Activated naive CD4-positive, alpha-beta T cell treated with anti-CD3 and anti-CD28 coated beads, Interleukin-2, amount 50 U/mL, for 24 hours (primary cell): Measurements from ENCODE around the gene STAMBPL1.
"Not testable (repeated sequence)": the region's sequence is repeated elsewhere in the genome, so short reads cannot be mapped to it uniquely, and the experiment has no call there.

ENCODE experiments used
- H3K27ac Mint-ChIP-seq: one replicate; pipeline ENCODE4 v1.8.0; 2021; ENCODE audit warnings: mild to moderate bottlenecking, mixed read lengths
- H3K27me3 Mint-ChIP-seq: one replicate; pipeline ENCODE4 v1.8.0; 2021; ENCODE audit warnings: mixed read lengths
- H3K36me3 Mint-ChIP-seq: one replicate; pipeline ENCODE4 v1.8.0; 2021; ENCODE audit warnings: mixed read lengths
- H3K4me1 Mint-ChIP-seq: one replicate; pipeline ENCODE4 v1.8.0; 2021; ENCODE audit warnings: mixed read lengths
- H3K4me3 Mint-ChIP-seq: one replicate; pipeline ENCODE4 v1.8.0; 2021; ENCODE audit warnings: mild to moderate bottlenecking, mixed read lengths
- H3K9me3 Mint-ChIP-seq: one replicate; pipeline ENCODE4 v1.8.0; 2021; ENCODE audit warnings: mixed read lengths

Gene STAMBPL1

DNA sequence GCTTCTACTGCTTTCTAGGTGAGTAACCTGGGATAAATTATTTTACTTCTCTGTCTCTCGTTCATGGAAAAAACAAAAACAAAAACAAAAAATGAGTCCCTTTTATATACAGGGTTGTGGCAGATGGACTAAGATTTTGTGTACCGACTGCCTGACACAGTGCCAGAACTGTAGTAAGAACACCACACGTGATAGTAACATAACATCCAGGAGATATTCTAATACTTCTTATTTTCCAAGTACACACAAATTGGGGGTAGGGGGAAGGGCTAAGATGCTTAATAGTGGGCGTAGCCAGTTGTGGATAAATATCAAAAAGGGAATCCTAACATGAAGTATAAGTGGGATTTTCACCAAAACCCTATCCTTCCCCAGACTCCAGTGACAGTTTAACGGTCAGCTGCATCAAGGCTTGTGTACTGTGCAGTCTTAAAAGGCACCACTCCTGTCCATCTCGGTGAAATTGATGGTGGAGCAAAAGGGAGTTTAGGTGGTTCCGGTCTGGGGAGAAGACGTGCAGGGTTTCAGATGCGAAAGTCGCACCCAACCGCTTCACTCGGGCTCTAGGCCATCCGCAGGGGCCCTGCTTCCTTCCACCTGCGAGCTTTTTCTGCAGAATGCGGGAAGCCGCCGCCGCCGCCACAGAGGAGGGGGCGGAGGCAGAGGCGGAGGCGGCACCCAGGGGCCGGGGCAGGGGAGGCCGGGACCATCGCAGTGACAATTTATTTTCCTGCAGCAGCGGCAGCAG, at the start of gene STAMBPL1:
Gene STAMBPL1, plus strand, starts transcription at position 712 of the 748 bp plus-strand sequence. CDS start 21,464 bp downstream, outside the sequence.
- peaks cover 7% of the 10 kb centered on the region for H3K36me3 Mint-ChIP-seq
- no peaks in the 10 kb centered on the region for H3K27me3 Mint-ChIP-seq
- H3K27ac Mint-ChIP-seq, result peak within 1 kb of the TSS; percentile 97
- peak within 1 kb of the TSS; percentile 94 for H3K4me3 Mint-ChIP-seq
- H3K4me1 Mint-ChIP-seq, result peaks cover 61% of the 10 kb centered on the region
- H3K9me3 Mint-ChIP-seq, result no peaks in the 10 kb centered on the region

GRCh38 chr10:88830643-88831268, 49.3 kb upstream of the STAMBPL1 start:
- Mint-ChIP-seq H3K36me3 (no peaks in the 10 kb centered on the region), H3K4me1 (peaks cover 63% of the 10 kb centered on the region), H3K4me3 (no peak overlapping the region), H3K27ac (no peak overlapping the region), H3K9me3 (no peaks in the 10 kb centered on the region), H3K27me3 (no peaks in the 10 kb centered on the region)

DNA sequence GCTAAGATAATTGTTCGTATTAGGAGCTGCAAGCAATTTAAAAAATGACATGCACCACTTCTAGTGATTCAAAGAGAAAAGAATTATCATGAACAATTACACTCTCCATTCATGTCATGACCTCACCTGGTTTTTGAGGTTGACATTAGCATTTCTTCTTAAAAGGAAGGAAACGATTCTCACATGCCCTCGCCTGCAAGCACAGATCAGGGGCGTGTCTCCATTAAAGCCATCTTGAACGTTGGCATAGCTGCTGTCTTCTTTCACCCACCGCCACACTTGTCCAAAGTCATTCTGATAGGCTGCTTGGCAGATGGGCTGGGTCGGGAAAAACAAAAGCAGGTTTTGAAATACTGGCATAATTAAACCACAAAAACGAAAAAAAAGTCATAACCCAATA, 48.3 kb upstream of the STAMBPL1 start:
- H3K27ac Mint-ChIP-seq, result no peak overlapping the region
- H3K9me3 Mint-ChIP-seq, result no peaks in the 10 kb centered on the region
- peaks cover 54% of the 10 kb centered on the region for H3K4me1 Mint-ChIP-seq
- no peaks in the 10 kb centered on the region for H3K27me3 Mint-ChIP-seq
- no peak overlapping the region for H3K4me3 Mint-ChIP-seq
- no peaks in the 10 kb centered on the region for H3K36me3 Mint-ChIP-seq

DNA sequence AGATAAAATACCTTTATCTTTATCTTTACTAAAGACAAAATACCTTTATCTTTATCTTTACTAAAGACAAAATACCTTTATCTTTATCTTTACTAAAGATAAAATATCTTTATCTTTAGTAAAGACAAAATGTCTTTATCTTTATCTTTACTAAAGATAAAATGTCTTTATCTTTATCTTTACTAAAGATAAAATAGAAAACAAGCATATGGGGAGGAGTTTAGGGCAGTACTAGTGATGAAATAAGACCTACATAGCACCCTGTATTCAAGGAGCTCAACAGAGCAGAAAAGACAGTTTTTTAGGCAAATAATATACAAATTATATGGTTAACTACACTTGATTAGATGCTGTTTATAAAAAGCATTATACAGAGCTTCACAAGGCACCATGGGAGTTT, 47.7 kb upstream of the STAMBPL1 start:
- H3K4me3 Mint-ChIP-seq, result no peak overlapping the region
- H3K27me3 Mint-ChIP-seq, result no peaks in the 10 kb centered on the region
- H3K4me1 Mint-ChIP-seq, result peaks cover 47% of the 10 kb centered on the region
- no peak overlapping the region for H3K27ac Mint-ChIP-seq
- H3K9me3 Mint-ChIP-seq, result no peaks in the 10 kb centered on the region
- no peaks in the 10 kb centered on the region for H3K36me3 Mint-ChIP-seq

GRCh38 chr10:88833156-88833555, 46.9 kb upstream of the STAMBPL1 start:
- Mint-ChIP-seq H3K9me3 (no peaks in the 10 kb centered on the region), H3K27ac (peak overlapping the region; percentile 2), H3K27me3 (no peaks in the 10 kb centered on the region), H3K4me3 (no peak overlapping the region), H3K4me1 (peaks cover 40% of the 10 kb centered on the region), H3K36me3 (no peaks in the 10 kb centered on the region)

DNA sequence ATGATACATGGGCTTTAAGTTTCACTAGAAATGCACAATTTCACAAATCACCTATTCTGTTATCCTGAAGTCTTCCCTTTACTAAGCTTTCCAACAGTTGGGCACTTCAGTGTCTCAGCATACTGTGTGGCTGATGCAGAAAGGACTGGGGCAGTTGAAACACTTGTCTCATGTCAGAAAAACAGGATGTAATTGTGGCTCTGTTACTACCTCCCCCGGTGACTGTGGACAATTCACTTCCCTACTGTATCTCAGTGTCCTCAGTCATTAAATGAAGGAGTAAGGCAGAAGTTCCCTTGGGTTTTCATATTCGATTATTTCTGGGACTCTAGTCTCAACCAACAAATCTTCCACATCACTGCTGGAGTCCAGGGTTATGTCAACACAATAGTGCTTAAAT, 46.3 kb upstream of the STAMBPL1 start:
- Mint-ChIP-seq H3K36me3 (no peaks in the 10 kb centered on the region), H3K27me3 (no peaks in the 10 kb centered on the region), H3K4me3 (no peak overlapping the region)

DNA sequence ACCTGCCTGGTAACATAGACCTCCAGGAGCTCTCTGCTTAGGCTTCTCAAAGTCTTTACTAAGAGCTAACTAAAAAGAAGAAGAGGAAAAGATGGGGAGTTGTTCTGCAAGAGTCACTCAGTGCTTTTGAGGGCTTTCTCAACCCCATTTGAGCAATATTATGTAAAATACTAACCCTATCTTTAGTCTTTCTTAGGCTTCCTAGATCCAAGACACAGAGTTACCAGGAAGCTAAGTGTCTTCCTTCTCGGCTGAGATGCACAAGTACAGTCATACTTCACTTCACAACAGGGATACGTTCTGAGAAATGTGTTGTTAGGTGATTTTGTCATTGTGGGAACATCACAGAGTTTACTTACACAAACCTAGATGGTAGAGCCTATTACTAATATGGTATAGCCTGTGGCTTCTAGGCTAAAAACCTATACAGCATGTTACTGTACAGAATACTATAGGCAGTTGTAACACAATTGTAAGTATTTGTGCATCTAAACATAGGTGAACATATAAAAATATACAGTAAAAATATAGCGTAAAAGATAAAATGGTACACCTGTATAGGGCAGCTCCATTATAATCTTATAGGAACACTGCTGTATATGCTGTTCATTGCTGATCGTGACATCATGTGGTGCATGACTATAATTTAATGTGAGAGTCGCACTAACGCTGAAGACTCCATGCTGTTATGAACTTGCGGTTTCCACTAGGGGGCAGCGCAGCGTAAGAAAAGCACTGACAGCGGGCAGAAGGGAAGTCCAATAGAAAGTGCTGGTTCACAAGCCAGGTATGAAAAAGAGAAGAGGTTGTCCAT, 44.7 kb upstream of the STAMBPL1 start:
- H3K27me3 Mint-ChIP-seq, result no peaks in the 10 kb centered on the region
- no peaks in the 10 kb centered on the region for H3K36me3 Mint-ChIP-seq
- H3K4me1 Mint-ChIP-seq, result peaks cover 31% of the 10 kb centered on the region
- H3K9me3 Mint-ChIP-seq, result no peaks in the 10 kb centered on the region
- no peak overlapping the region for H3K4me3 Mint-ChIP-seq
- no peak overlapping the region for H3K27ac Mint-ChIP-seq

More for the DNA sequence above, 46.3 kb upstream of the STAMBPL1 start:
- Mint-ChIP-seq H3K9me3 (no peaks in the 10 kb centered on the region), H3K27ac (no peak overlapping the region), H3K4me1 (peaks cover 35% of the 10 kb centered on the region)

- H3K27me3 Mint-ChIP-seq, result no peaks in the 10 kb centered on the region
- no peak overlapping the region for H3K4me3 Mint-ChIP-seq
- no peaks in the 10 kb centered on the region for H3K36me3 Mint-ChIP-seq
- no peak overlapping the region for H3K27ac Mint-ChIP-seq
- peaks cover 26% of the 10 kb centered on the region for H3K4me1 Mint-ChIP-seq
- no peaks in the 10 kb centered on the region for H3K9me3 Mint-ChIP-seq
Observed at GRCh38 chr10:88835910-88836221, 44.2 kb upstream of the STAMBPL1 start.

DNA sequence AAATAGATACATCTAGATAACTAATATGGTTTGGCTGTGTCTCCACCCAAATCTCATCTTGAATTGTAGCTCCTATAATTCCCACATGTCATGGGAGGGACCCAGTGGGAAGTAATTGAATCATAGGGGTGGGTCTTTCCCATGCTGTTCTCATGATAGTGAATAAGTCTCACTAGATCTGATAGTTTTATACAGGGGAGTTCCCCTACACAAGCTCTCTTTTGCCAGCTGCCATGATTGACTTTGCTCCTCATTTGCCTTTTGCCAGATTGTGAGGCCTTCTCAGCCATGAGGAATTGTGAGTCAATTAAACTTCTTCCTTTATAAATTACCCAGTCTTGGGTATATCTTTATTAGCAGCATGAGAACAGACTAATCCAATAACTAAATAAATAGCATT, 42.4 kb upstream of the STAMBPL1 start:
- not testable (repeated sequence) for H3K9me3 Mint-ChIP-seq, H3K27me3 Mint-ChIP-seq, H3K4me3 Mint-ChIP-seq, H3K36me3 Mint-ChIP-seq, H3K27ac Mint-ChIP-seq
- peaks cover 14% of the 10 kb centered on the region for H3K4me1 Mint-ChIP-seq

GRCh38 chr10:88838766-88839350, 41.2 kb upstream of the STAMBPL1 start:
- no peaks in the 10 kb centered on the region for H3K36me3 Mint-ChIP-seq
- H3K4me1 Mint-ChIP-seq, result peaks cover 2% of the 10 kb centered on the region
- H3K9me3 Mint-ChIP-seq, result no peaks in the 10 kb centered on the region
- no peaks in the 10 kb centered on the region for H3K27me3 Mint-ChIP-seq
- H3K4me3 Mint-ChIP-seq, result no peak overlapping the region
- H3K27ac Mint-ChIP-seq, result no peak overlapping the region

DNA sequence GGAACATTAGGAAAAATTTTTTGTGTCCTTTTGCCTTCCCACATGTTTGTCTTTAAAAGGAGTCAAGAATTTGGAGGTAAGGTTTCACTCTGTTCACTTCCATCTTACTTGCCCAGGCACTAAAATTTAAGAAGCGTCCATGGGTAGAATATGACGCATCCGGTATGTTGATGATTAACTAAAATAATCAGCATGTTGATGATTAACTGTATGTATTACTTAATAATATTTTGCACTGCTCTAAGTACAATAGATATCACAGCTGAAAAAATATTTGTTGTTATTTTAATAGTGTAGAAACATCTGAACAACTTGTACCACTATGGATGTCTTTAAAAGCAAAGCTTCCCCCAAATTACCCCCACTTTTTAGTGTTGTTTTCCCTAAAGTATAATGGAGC, 39.9 kb upstream of the STAMBPL1 start:
- no peaks in the 10 kb centered on the region for H3K9me3 Mint-ChIP-seq
- no peaks in the 10 kb centered on the region for H3K36me3 Mint-ChIP-seq
- H3K27ac Mint-ChIP-seq, result no peak overlapping the region
- H3K27me3 Mint-ChIP-seq, result no peaks in the 10 kb centered on the region
- no peak overlapping the region for H3K4me3 Mint-ChIP-seq
- H3K4me1 Mint-ChIP-seq, result no peaks in the 10 kb centered on the region

DNA sequence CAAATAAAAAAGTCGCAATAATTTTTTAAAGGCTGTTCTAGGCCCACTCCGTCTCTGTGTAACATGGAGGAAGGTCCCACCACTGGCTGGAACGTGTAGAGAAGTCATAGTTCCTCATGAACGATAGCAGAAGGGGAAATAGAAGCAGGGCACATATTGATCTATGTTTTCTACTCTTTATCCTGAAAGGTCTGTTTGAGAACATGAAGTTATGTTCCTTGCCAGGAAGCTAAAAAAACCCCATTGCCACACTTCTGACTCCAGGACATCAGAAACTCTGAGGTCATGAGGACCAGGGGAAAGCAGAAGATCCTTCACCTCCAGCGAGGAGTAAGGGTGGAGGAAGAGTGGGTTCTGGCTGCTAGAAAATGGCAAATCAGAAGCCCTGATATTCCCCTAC, 39.2 kb upstream of the STAMBPL1 start:
- Mint-ChIP-seq H3K4me3 (no peak overlapping the region), H3K36me3 (no peaks in the 10 kb centered on the region)

GRCh38 chr10:88841316-88842111, 38.5 kb upstream of the STAMBPL1 start:
- no peak overlapping the region for H3K27ac Mint-ChIP-seq

More for the DNA sequence above, 39.2 kb upstream of the STAMBPL1 start:
- Mint-ChIP-seq H3K4me1 (no peaks in the 10 kb centered on the region), H3K9me3 (no peaks in the 10 kb centered on the region), H3K27me3 (peaks cover 2% of the 10 kb centered on the region), H3K27ac (no peak overlapping the region)

DNA sequence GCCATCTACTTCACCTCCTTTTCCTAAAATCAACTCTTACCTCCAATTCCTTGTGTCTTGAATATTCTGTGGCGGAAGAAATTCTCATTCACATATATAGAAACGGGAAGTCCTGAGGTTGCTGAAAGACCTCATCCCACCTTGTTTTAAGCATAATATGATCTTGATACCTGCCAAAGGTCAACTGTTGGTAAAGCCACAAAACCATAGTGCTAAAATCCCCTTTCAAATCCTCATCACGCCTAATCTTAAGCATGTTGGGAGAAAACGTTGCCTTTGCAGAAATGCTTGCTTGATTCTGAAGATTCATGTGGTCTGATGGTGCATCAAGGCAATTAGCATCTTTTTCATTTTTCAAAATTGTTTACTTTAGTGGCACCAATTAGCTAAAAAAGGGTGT, 36.9 kb upstream of the STAMBPL1 start:
- peaks cover 2% of the 10 kb centered on the region for H3K27me3 Mint-ChIP-seq
- H3K36me3 Mint-ChIP-seq, result no peaks in the 10 kb centered on the region
- H3K9me3 Mint-ChIP-seq, result no peaks in the 10 kb centered on the region
- H3K4me1 Mint-ChIP-seq, result peaks cover under 1% of the 10 kb centered on the region
- H3K27ac Mint-ChIP-seq, result no peak overlapping the region
- H3K4me3 Mint-ChIP-seq, result no peak overlapping the region

More at GRCh38 chr10:88841316-88842111, 38.5 kb upstream of the STAMBPL1 start:
- Mint-ChIP-seq H3K27me3 (peaks cover 2% of the 10 kb centered on the region), H3K9me3 (no peaks in the 10 kb centered on the region), H3K4me1 (no peaks in the 10 kb centered on the region), H3K36me3 (no peaks in the 10 kb centered on the region), H3K4me3 (no peak overlapping the region)

DNA sequence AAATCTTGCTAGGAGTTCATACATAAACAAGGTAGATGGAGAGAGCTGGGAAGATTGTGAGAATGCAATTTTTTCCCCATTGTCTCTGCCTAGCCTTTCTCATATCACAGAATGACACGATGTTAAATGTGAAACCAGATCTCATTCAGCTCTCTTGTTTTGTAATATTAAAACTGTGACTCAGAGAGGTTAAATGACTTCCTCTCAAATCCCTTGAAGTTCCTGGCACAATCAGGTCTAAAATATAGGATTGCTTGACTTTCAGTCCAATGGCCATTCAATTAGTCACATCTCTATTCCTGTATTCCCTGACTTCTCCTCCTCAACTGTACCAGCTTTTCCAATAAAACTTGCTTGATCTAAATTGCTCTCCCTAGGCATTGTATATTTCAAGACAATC, 31.5 kb upstream of the STAMBPL1 start:
- peak overlapping the region; percentile 47 for H3K27ac Mint-ChIP-seq
- no peak overlapping the region for H3K4me3 Mint-ChIP-seq
- H3K9me3 Mint-ChIP-seq, result no peaks in the 10 kb centered on the region
- peaks cover 2% of the 10 kb centered on the region for H3K27me3 Mint-ChIP-seq
- no peaks in the 10 kb centered on the region for H3K36me3 Mint-ChIP-seq
- peaks cover 13% of the 10 kb centered on the region for H3K4me1 Mint-ChIP-seq
